ENCODE data around the gene AFF3. TPM values are rescaled to one million over a fixed set of nuclear protein-coding genes. Genes with fewer than 3 reads are reported as not detected.

AFF3 gene, protein sequence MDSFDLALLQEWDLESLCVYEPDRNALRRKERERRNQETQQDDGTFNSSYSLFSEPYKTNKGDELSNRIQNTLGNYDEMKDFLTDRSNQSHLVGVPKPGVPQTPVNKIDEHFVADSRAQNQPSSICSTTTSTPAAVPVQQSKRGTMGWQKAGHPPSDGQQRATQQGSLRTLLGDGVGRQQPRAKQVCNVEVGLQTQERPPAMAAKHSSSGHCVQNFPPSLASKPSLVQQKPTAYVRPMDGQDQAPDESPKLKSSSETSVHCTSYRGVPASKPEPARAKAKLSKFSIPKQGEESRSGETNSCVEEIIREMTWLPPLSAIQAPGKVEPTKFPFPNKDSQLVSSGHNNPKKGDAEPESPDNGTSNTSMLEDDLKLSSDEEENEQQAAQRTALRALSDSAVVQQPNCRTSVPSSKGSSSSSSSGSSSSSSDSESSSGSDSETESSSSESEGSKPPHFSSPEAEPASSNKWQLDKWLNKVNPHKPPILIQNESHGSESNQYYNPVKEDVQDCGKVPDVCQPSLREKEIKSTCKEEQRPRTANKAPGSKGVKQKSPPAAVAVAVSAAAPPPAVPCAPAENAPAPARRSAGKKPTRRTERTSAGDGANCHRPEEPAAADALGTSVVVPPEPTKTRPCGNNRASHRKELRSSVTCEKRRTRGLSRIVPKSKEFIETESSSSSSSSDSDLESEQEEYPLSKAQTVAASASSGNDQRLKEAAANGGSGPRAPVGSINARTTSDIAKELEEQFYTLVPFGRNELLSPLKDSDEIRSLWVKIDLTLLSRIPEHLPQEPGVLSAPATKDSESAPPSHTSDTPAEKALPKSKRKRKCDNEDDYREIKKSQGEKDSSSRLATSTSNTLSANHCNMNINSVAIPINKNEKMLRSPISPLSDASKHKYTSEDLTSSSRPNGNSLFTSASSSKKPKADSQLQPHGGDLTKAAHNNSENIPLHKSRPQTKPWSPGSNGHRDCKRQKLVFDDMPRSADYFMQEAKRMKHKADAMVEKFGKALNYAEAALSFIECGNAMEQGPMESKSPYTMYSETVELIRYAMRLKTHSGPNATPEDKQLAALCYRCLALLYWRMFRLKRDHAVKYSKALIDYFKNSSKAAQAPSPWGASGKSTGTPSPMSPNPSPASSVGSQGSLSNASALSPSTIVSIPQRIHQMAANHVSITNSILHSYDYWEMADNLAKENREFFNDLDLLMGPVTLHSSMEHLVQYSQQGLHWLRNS (N-terminal part only)
- 1 to 10 TPM; 1.4 to 7.4 (median 3.8) TPM for polyA plus RNA-seq

DNA sequence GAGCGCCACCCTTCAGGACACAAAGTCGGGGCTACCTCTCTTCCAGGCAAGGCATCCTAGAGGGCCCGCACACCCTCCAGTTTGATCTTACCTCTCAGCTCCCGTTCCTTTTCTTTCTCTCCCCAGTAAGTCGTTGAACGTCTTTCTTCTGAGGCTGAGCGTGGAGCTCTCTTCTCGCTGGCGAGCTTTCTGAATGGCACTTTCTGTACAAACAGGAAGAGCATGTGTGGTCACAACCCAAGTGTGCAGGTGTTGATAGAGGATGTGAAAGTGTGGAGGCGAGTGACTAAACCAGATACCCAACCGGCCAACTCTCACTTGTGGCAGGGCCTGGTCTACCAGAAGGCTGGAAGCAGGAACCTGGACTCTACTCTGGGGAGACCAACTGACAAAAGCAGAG, at the start of gene AFF3:
AFF3 (minus strand) TSS at position 198 of the 400 bp plus-strand sequence. CDS start 38,136 bp downstream, outside the sequence.
- DNase-seq = peak; percentile 43 to 58 (median 47)
- Mint-ChIP-seq H3K4me3 (peak within 1 kb of the TSS; percentile 74 to 91 (median 83)), H3K4me1 (peaks cover 31 to 58% of the 10 kb centered on the region in 2 donors), H3K27ac (peak within 1 kb of the TSS in 5 of 6 donors; percentile 23 to 88 (median 26)), H3K27me3 (ENCODE audit: low read depth in 3 of 3) (peaks cover 10 to 26% (median 13%) of the 10 kb centered on the region in 3 donors), H3K9me3 (peaks cover 0 to 2% (median 0%) of the 10 kb centered on the region in 6 donors), H3K36me3 (peaks cover 0 to 3% (median 3%) of the 10 kb centered on the region in 3 donors)

DNA sequence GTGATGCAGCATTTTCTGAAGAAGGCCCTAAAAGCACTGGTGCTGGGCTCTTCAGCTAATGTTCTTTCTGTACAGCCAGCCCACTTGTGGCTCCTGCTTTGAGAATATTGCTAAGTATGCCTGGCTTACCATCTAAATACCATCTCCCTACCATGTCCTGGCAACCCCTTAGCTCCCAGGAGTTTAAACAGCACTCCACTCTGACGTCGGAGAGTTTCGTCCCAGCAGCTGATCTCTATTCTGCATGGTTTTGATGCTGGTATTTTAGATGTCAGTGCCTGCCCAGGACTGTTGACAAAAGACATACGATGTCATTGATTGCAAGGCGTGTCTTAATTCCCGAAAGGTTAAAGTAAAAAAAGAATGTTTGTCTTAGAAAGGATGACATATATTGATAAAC, 47.0 kb upstream of the AFF3 start:
- Mint-ChIP-seq H3K27ac (no peak overlapping the region), H3K4me3 (no peak overlapping the region), H3K36me3 (no peaks in the 10 kb centered on the region), H3K4me1 (no peaks in the 10 kb centered on the region), H3K9me3 (no peaks in the 10 kb centered on the region), H3K27me3 (ENCODE audit: low read depth in 3 of 3) (peaks cover 0 to 2% (median 1%) of the 10 kb centered on the region in 3 donors)
- DNase-seq = no peak

DNA sequence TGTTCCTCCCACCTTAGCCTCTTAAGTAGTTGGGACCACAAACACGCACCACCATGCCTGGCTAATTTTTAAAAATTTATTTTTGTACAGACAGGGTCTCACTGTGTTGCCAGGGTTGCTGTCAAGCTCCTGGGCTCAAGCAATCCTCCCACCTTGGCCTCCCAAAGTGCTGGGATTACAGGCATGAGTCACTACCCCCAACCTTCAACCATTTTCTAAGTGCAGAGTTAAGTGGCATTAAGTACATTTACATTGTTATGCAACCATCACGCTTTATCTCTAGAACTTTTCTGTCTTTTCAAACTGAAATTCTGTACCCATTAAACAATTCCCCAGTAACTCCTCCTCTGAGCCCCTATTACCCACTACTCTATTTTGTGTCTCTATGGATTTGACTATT, 45.9 kb upstream of the AFF3 start:
- H3K9me3 Mint-ChIP-seq = no peaks in the 10 kb centered on the region
- H3K4me1 Mint-ChIP-seq = no peaks in the 10 kb centered on the region
- no peaks in the 10 kb centered on the region for H3K36me3 Mint-ChIP-seq
- H3K27me3 Mint-ChIP-seq (ENCODE audit: low read depth in 3 of 3) = peaks cover 0 to 2% (median 1%) of the 10 kb centered on the region in 3 donors
- no peak overlapping the region for H3K4me3 Mint-ChIP-seq
- no peak overlapping the region for H3K27ac Mint-ChIP-seq
- DNase-seq = no peak

DNA sequence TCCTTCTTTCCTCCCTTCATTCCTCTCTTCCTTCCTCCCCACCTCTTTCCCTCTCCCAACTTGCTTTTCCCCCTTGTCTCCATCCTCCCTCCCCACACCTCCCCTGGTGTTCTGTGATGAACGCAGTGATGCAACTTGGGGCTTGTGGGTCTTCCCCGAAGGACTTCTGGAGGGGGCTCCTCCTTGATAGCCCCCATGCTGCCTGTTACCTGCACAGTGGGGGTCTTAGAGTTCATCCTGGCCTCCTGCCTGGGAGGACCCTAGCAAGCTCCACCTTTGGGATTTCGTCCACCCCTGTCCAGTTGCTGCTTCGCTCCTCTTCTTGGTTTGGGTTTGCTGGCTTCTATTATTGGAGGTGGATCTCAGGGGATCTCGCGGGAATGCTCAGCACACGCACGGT, 43.7 kb upstream of the AFF3 start:
- no peaks in the 10 kb centered on the region for H3K4me1 Mint-ChIP-seq
- peaks cover 0 to 2% (median 1%) of the 10 kb centered on the region in 3 donors for H3K27me3 Mint-ChIP-seq (ENCODE audit: low read depth in 3 of 3)
- no peak overlapping the region for H3K27ac Mint-ChIP-seq
- DNase-seq = no peak
- no peaks in the 10 kb centered on the region for H3K9me3 Mint-ChIP-seq
- no peak overlapping the region for H3K4me3 Mint-ChIP-seq
- H3K36me3 Mint-ChIP-seq = no peaks in the 10 kb centered on the region

DNA sequence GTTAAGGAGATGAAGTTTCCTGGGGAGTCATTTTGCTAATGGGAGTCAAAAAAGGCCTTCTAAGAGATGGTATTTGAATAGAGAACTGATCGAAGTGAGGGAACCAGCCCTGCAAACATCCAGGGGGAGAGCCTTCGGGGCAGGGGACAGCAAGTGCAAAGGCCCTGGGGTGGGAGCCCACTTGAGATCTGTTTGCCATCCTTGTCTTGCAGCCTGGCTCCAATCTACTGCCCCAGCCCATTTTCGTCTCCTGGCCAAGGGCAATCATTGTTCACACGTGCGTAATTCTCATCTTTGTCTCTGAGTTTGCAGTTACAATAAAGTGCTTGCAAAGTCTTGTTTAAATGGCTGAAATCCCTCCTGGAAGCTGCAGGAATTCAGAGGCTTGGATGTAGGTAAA, 43.1 kb upstream of the AFF3 start:
- Mint-ChIP-seq H3K4me1 (no peaks in the 10 kb centered on the region), H3K27ac (no peak overlapping the region), H3K9me3 (no peaks in the 10 kb centered on the region), H3K36me3 (no peaks in the 10 kb centered on the region), H3K4me3 (no peak overlapping the region), H3K27me3 (ENCODE audit: low read depth in 3 of 3) (peaks cover 0 to 2% (median 1%) of the 10 kb centered on the region in 3 donors)
- no peak for DNase-seq

DNA sequence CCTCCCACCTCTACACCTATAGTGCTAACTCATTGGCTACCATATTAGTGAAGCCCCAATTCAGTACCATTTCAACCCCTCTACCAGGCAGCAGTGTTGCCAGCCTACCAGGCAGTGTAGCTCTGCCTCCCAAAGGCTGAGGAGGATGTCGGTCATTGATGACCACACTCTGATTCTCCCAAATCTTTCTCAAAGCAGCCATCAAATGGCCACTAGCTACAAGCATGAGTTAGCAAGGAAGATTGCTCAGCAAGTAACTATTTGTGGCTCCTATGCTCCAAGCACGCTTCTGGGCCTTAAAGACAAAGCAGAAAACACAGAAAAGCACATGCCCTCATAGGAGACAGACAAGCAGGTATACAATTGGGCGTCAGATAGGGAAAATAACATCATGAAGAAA, 42.7 kb upstream of the AFF3 start:
- no peak overlapping the region for H3K27ac Mint-ChIP-seq
- no peaks in the 10 kb centered on the region for H3K4me1 Mint-ChIP-seq

DNA sequence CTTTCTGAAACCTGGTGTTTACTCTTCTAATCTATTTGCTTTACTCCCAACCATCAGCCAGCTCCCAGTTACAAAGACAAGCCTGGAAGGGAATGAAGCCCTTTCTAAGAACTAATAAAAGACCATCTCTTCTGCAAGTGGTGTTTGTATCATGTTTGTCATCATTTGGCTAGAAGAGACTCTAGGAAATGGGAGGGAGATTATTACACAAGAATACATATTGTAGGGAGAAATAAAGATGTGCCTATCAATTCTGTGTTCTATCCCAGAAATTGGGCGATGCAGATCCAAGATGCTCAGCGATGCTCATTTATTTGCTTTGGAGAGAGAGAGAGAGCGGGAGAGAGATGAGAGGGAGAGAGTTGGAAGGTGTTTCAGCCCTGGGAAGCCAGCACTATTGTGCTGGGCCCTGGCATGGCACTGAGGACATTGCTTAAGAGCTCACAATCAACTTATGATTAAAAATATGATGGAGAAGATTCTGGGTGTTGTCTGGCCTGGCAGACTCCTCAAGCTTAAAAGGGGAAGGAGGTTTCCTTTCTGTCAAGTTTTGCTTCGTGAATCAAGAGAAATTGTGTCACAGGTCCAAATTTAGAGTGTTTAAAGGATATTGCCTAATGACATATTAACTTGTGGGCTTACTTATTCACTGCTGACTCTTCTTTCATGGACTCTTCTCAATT, 41.8 kb upstream of the AFF3 start:
- Mint-ChIP-seq H3K4me3 (no peak overlapping the region), H3K4me1 (no peaks in the 10 kb centered on the region), H3K27me3 (ENCODE audit: low read depth in 3 of 3) (peaks cover 0 to 2% (median 1%) of the 10 kb centered on the region in 3 donors), H3K36me3 (no peaks in the 10 kb centered on the region), H3K27ac (no peak overlapping the region), H3K9me3 (no peaks in the 10 kb centered on the region)
- no peak for DNase-seq

More for the DNA sequence above, 42.7 kb upstream of the AFF3 start:
- H3K36me3 Mint-ChIP-seq = no peaks in the 10 kb centered on the region
- no peak overlapping the region for H3K4me3 Mint-ChIP-seq
- peaks cover 0 to 2% (median 1%) of the 10 kb centered on the region in 3 donors for H3K27me3 Mint-ChIP-seq (ENCODE audit: low read depth in 3 of 3)
- H3K9me3 Mint-ChIP-seq = no peaks in the 10 kb centered on the region
- DNase-seq = no peak

DNA sequence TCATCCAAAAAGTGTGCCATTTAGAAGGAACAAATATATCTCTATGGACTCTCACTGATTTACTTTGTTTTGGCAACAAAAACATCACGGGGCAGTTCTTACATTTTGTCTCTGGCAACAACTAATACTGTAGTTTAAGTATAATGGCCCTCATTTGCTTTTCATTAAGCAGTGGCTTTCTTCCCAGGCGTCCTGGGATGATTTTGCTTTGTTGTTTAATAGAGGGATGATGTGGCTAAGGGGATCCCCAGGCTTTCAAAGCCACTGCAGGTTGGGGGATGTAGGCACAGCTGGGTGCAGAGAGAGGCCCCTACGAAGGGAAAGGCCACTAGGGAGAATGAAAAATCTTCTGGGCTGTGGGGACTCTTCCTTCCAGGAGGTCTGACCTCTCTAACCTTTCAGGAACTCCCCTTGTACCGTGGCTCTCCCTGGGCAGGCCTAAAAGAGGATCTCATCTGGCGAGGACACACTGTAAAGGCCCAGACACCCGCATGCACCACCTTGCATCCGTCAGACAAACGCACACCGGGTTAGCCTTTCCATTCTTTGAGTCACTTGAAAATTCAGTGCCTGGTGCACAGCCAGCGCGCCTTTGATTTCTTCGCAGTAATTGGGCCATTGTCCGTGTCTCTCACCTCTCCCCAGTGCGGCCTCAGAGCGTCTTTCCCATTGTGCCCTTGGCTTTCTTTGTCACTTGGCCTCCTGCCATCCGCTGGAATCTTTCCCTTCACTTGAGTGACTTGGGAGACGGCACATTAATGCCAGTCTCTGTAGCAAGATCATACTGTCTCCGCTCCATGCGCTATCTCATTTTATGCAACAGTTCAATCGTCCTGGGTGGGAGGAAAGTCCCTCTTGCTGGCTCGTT, 40.3 kb upstream of the AFF3 start:
- no peak for DNase-seq
- Mint-ChIP-seq H3K27ac (no peak overlapping the region), H3K9me3 (no peaks in the 10 kb centered on the region)

DNA sequence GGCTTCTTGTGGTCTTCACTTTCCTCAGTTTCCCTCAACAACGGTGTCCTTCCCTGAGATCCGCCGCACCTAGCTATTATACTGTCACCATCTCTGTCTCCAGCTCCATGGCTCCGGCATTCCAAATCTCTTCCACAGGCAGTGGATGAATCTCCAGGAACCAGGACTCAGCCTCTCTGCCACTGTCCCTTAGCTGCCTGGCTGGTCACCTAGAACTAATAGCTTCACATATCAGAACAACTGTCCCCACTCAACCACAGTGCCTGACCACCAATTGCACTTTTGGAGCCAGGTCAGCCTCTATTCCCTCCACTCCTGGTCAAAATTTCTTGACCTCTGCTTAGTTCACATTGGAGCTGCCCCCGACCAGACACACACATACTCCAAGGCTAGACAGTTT, 38.1 kb upstream of the AFF3 start:
- peaks cover 0 to 2% (median 0%) of the 10 kb centered on the region in 3 donors for H3K27me3 Mint-ChIP-seq (ENCODE audit: low read depth in 3 of 3)
- H3K4me3 Mint-ChIP-seq = no peak overlapping the region
- H3K27ac Mint-ChIP-seq = no peak overlapping the region
- DNase-seq = no peak
- no peaks in the 10 kb centered on the region for H3K36me3 Mint-ChIP-seq
- no peaks in the 10 kb centered on the region for H3K4me1 Mint-ChIP-seq
- no peaks in the 10 kb centered on the region for H3K9me3 Mint-ChIP-seq

More for the DNA sequence above, 40.3 kb upstream of the AFF3 start:
- no peaks in the 10 kb centered on the region for H3K4me1 Mint-ChIP-seq
- H3K4me3 Mint-ChIP-seq = no peak overlapping the region
- peaks cover 0 to 2% (median 1%) of the 10 kb centered on the region in 3 donors for H3K27me3 Mint-ChIP-seq (ENCODE audit: low read depth in 3 of 3)
- H3K36me3 Mint-ChIP-seq = no peaks in the 10 kb centered on the region

DNA sequence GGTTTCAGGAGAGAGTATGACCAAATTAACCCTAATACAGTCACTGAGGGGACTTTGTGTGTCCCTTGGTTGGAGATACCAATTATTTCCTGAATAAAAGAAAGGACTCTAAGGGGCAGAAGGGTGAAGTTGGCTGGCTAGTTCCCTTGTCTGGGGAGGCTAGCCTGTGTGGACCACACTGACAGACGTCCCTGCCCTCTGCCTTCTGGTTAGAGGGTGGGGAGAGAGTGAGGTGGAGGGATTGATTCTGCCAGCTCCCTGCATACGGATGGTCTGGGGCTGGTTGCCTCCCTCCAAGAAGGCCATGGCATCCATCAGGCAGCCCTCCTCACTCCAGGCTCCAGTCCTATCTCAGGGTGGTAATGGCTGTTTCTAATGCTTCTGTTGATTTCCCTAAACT, 37.4 kb upstream of the AFF3 start:
- H3K4me3 Mint-ChIP-seq = no peak overlapping the region
- peaks cover 0 to 2% (median 0%) of the 10 kb centered on the region in 3 donors for H3K27me3 Mint-ChIP-seq (ENCODE audit: low read depth in 3 of 3)
- H3K9me3 Mint-ChIP-seq = no peaks in the 10 kb centered on the region

DNA sequence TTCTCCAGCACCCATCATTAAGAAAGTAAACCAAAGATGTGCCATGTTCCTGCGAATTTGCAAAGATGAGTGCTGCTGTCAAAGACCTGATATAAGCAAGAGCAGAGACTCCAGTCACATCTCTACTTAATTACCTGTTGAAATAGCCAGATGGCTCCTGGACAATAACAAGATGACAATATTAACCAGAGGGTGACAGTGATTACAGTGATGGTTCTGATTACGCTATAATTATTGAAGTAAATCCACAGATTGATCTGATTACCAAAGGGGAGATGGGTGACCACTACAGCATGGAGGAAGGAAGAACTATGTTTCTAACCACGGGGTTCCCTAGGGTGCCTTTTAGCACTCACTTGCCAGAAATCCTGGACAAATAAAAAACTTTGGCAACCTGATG, 36.5 kb upstream of the AFF3 start:
- Mint-ChIP-seq H3K36me3 (no peaks in the 10 kb centered on the region), H3K27me3 (ENCODE audit: low read depth in 3 of 3) (peaks cover 0 to 2% (median 0%) of the 10 kb centered on the region in 3 donors), H3K4me1 (no peaks in the 10 kb centered on the region), H3K27ac (no peak overlapping the region), H3K9me3 (no peaks in the 10 kb centered on the region), H3K4me3 (no peak overlapping the region)
- DNase-seq = no peak

More for the DNA sequence above, 37.4 kb upstream of the AFF3 start:
- no peak overlapping the region for H3K27ac Mint-ChIP-seq
- no peaks in the 10 kb centered on the region for H3K4me1 Mint-ChIP-seq
- no peaks in the 10 kb centered on the region for H3K36me3 Mint-ChIP-seq
- DNase-seq = no peak

DNA sequence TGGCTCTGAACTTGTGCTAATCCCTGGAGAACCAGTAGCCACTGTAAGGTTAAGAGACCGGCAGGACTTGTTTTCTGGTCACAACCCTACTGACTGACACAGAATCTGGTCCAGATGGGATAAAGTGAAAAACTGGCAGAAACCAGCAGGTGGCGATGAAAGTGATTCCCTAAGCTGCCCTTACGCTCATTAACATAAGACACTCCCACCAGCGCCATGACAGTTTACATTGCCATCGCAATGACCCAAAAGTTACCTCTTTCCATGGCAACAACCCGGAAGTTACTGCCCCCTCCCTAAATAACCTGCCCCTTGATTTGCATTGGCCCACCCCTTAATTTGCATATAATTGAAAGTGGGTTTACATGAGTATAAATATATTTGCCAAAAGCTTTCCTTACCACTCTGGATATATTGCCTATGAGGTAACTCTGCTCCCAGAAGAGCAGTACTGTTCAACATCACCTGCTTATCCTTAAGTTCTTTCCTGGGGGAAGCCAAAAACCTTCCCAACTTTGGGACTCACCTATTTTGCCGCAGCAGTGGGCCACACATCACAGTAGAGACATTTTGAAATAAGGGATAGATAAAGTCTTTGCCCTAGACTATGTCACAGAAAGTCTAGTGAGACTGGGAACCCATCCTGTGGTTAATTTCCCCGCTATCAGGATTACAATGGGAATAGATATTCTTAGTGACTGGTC, 35.8 kb upstream of the AFF3 start:
- Mint-ChIP-seq H3K4me3 (no peak overlapping the region), H3K4me1 (no peaks in the 10 kb centered on the region), H3K9me3 (no peaks in the 10 kb centered on the region), H3K27ac (no peak overlapping the region), H3K27me3 (ENCODE audit: low read depth in 3 of 3) (peaks cover 0 to 2% (median 0%) of the 10 kb centered on the region in 3 donors), H3K36me3 (no peaks in the 10 kb centered on the region)
- no peak for DNase-seq
